ENCODE measurements around the gene HNRNPU.

HNRNPU gene

GRCh38 chr1:244802556-244803239 is 61.6 kb downstream of the HNRNPU start:
- no peak for DNase-seq (ENCODE audit: low spot score)

- DNase-seq (ENCODE audit: low spot score) = no peak
These were observed 62.3 kb downstream of the HNRNPU start for GRCh38 chr1:244802041-244802440.

DNA sequence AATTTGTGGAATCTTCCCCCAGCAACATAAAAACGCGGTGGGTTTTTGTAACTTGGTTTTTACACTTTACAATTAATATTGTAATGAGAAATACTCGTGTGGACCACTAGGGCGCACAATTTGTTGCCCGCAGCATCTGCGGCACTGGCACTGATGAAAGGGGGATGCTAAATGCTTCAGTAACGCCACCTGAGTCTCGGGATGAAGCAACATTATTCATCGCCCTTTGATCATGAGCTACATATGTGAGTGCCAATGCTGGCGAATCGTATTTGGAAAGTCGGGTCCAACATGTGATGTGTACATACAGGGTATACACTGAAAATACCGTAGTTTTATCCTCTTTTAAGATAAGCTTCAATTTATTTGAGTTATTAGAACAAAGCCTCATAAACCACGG is 63.1 kb downstream of the HNRNPU start:
- DNase-seq (ENCODE audit: low spot score) = peak; percentile 65

DNA sequence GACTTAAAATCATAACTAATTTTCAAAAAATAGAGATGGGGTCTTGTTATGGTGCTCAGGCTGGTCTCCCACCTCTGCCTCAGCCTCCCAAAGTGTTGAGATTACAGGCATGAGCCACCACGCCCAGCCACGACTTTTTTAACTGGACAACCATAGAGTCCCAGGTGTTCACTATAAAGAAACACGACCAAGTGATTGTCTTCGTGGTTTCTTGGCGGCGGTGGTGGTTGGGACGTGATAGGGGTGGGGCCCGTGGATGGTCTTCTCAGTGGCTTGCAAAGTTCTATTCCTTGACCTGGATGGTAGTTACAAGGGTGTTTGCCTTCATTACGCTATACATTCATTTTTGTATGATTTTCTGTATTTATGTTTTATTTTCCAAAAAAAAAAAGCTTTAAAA is 63.5 kb downstream of the HNRNPU start:
- no peak for DNase-seq (ENCODE audit: low spot score)
